Hematopoietic multipotent progenitor cell treated with erythropoietin and hydrocortisone succinate and interleukin-3 and kit ligand, for 4 days (in vitro differentiated cells): ENCODE results near the gene NRIP3.
A peak's percentile ranks its signal among the peaks of the same experiment; 100 is the strongest.

ENCODE experiments used
- DNase-seq: peaks from one replicate; pipeline ENCODE4 v3.0.0-alpha.2; 2015

NRIP3 gene

DNA sequence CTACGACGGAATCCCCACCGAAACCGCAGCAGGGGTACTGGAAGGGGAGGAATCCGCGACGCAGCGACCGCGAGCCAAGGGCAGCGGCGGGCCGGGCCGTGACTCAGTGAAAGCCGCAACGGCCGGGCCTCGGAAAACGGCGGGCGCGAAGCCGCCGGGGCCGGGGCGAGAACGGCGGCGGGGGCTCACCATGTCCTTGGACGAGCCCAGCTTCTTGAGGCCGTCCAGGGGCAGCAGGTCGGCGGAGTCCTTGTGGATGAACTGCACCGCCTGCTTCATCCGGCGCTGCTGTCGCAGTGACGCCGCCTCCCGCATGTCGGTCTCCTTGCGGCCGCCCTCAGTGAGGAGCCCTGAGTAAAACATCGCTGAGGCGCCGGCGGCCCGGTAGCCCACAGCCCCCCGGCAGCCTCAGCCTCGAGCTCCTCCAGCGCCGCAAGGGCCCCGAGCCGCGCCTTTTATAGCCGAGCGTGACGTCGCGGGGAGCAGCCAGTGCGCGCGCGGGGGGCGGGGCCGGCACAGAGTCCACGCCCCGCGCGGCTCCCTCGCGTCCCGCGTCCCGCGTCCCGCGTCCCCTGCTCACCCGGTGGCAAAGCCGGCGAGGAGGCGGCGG lies at the start of gene NRIP3:
TSS of gene NRIP3 (minus strand) at position 429 of the 610 bp plus-strand sequence. CDS start at position 363, 66 bp downstream.
- DNase-seq: peak; percentile 80

DNA sequence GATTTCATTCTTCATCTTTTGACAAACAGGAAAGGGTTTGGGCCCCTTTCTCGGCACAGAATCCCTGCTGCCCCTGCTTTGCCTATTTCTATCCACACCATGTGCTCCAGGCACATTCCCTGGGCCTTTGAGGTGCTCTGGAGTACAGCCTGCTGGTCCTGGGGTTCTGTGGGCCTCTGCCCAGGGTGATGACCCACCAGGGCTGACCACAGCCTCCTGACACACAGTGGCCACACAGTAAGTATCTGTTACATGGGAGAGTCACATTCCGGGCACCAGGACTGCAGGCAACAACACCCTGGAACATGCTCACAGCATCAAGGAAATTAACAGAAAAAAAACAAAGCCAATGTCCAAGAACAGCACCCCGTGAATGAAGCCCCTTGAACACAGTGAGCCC lies 48.5 kb upstream of the NRIP3 start:
- DNase-seq: no peak

DNA sequence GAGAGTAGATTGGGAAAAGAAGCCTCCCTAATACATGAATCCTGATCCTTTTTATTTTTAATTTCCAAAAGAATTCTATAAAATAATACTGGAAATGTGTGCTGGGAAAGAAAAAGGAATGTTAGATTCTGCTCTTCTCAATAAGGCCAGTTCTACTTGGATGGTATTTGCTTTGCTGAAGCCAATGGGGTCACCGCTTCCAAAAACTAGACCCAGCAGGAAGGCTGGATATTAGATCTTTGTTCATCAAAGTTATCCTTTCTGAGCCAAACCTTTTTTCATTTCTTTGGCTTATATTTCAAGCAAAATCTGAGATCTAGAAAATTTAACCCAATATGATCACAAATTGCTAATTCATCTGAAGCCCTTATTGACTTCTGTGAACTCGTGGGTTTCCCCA lies 46.2 kb upstream of the NRIP3 start:
- DNase-seq: no peak

GRCh38 chr11:9047964-9048523 lies 44.2 kb upstream of the NRIP3 start:
- DNase-seq: no peak

- no peak for DNase-seq
Measured at GRCh38 chr11:9046481-9046880, 42.7 kb upstream of the NRIP3 start.

DNA sequence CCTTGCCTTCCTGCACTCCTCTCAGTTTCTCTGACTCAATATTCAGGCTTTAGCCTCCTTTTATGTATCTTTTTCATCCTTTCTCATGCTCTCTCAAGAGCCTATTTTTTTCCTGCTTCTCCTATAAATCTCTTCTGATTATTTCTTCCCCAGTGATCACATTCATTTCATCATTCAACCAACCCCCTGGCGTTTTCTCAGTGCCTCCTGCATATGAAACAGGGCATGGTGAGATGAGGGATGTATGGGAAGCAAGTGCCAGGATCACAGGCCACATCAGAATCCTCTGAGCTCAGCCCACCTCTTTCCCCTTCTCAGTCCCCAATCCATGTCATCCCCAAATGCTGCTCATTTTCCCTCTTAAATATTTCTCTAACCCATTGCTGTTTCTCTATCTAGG lies 38.7 kb upstream of the NRIP3 start:
- DNase-seq: no peak

DNA sequence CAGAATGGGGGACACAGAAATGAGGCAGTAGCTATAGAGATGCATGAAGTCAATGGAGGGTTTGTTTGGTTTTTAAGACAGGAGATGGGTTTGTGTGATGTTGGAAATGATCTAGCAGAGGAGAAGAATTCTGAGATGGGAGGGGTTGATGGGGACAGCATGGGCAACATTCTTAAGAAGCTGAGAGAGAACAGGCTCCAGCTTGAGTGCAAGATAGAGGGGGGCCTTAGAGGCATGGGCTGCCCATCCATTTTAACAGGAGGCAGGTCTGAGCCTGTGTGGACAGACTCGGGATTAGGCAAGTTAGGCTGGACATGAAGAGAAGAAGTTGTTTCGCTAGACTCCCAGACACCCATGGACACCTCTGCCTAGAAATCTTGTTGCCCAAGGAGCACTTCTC lies 37.9 kb upstream of the NRIP3 start:
- no peak for DNase-seq

DNA sequence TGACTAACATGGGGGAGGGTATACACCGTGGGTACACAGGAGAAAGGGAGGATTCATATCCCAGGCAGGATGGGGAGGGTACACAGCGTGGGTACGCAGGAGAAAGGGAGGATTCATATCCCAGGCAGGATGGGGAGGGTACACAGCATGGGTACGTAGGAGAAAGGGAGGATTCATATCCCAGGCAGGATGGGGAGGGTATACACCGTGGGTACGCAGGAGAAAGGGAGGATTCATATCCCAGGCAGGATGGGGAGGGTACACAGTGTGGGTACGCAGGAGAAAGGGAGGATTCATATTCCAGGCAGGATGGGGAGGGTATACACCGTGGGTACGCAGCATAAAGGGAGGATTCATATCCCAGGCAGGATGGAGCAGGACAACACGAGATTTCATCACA lies 36.6 kb upstream of the NRIP3 start:
- no peak for DNase-seq

GRCh38 chr11:9039863-9040262 lies 36.1 kb upstream of the NRIP3 start:
- DNase-seq: no peak

DNA sequence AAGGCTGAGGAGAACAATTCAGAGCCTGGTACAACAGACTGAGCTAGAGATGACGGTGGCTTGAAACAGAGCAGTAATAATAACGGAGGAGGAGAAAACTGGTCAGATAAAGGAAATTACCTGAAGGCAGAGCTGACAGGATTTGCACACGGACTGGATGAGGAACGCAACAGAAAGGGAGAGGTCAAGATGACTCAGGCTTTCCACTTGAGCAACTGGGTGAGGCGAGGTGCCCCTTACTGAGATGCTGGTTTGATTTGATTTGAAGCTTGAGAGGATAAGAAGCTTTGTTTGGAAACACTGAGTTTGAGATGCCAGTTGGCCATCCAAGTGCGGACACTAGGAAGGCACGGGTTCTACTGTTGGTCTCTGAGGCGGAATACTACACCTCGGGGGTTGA lies 35.4 kb upstream of the NRIP3 start:
- DNase-seq: no peak

GRCh38 chr11:9038541-9038940 lies 34.7 kb upstream of the NRIP3 start:
- DNase-seq: peak; percentile 18

GRCh38 chr11:9037963-9038362 lies 34.2 kb upstream of the NRIP3 start:
- no peak for DNase-seq

DNA sequence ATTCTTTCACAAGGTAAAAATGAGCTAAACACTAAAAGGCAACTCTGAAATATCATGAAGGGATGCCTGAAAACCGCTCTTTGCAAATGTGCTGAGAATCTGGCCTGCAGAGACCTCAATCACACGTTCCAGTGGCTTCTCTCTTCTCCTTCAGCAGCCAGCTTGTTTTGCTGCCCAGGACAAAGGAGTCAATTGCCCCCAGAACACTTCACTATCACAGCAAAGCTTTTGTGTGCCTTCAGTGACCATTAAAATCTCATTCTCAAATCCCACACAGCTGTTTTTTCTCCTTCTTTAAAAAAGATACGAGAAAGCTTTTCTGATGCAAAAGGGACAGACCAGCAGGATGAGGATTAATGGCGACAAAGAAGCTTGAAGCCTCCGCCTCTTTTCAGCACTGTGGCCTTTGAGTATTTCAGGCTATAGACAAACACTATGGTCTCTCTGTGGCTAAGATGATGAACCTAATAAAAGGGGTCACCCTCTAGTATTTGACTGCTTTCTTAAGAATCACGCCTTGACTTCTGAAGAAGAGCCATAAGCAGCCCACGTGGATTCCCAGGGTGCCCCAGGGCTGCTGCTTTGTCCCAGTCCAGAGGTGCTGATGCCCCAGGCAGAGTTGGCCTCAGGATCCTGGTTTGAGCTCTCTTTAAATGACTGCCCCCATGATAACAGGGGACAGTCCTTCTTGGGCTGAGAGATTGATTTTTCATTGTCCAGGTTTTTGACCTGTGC lies 33.4 kb upstream of the NRIP3 start:
- no peak for DNase-seq

GRCh38 chr11:9030601-9031000 lies 26.8 kb upstream of the NRIP3 start:
- DNase-seq: no peak

DNA sequence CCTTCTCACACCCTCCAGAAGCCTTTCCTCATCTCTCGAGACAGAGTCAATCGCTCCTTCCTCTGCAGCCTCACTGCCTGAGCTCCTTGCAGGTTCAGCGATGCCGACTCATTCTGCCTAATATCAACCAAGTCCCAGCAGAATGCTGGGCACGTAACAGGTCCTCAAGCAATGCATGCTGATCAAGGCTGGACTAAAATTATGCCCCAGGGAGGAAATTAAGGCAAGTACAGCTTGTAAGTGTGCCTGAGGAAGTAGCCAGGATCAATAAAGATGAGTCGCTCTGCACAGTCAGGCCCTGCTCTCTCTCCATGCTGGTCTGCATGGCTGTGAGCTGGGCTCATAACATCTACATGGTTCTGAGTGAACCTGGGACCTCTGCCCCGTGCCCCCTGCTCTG lies 25.6 kb upstream of the NRIP3 start:
- no peak for DNase-seq

- DNase-seq: no peak
Measured at GRCh38 chr11:9028581-9028980, 24.8 kb upstream of the NRIP3 start.

GRCh38 chr11:9025101-9025850 lies 21.5 kb upstream of the NRIP3 start:
- DNase-seq: no peak

DNA sequence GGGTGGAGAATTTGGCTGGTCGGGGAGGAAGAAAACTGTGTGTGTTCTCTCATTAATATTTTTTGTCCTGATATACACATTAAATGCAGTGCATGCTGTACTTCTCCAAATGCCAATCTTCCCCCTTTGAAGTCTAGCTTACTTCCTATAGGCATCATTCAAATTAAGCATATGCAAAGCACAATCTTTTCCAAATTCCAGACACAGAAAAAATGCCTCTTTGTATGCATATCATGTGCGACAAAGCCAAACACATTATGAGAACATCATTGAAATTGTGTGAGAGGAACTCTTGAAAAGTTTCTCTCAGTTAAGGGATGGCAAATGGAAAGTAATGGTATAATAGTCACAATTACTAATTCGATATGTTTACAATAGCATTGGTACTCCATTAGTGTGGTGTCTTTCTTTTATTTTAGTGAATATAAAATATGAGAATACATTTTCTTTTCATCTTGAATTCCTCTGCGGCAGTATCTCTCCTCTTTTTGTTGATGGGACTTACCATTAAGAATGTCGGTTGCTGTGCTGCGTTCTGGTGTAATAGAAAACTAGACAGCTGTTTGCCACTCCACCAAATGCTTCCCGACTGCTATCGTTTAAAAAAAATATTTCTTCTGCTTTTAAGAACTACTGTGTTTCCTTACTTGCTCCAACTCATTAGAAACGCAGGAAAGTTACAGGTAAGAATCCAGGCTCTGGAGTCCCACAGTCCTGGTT lies 19.3 kb upstream of the NRIP3 start:
- no peak for DNase-seq

- DNase-seq: no peak
Measured at GRCh38 chr11:9020916-9021315, 17.1 kb upstream of the NRIP3 start.

- no peak for DNase-seq
Measured at GRCh38 chr11:9019861-9020260, 16.1 kb upstream of the NRIP3 start.

DNA sequence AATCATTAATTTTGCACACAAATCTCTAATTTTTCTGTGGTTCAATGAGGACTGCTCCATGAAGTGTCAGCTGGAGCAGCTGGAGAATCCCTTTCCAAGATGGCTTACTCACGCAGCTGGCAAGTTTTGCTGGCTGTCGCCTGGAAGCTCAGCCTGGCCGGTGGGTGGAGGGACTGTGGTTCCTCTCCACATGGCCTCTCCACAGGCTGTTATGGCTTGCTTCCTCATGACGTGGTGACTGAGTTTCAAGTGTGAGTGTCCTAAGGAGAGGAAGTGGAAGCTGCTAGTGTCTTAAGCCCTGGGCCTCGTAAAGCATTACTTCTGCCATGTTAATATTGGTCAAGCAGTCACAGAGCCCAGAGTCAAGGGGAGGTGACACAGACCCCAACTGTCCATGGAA lies 14.0 kb upstream of the NRIP3 start:
- peak; percentile 53 for DNase-seq

DNA sequence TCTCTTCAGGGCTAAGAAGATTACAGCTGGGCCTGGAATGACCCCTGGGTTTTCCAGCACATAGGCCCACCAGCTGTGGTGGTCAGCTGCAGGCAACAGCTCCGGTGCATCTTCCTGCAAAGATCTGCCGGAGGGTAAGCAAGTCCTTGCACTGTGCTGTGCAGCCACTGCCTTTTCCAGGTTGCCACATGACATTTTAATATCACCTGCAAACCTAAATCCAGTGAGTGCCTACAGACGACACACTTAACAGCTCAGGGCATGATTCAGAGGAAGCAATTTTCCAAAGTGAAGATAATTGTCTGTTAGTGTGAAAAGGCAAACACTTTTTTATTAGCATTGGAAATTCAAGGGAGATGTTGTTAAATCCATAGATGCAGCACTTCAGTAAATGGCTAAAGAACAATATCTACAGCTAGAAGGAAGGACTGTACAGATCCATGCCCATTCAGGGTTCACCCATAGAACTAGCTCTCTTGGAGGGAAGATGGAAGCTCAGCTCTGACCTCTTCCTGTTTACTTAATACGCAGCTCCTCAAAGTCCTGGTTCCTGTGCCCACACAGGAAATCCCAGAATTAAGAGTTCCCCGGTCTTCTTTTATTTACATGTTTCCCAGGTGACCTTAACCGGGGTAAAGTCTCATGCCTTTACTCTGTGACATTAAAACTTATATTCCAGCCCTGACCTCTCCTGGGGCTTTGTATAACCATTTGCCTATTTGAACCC lies 13.3 kb upstream of the NRIP3 start:
- DNase-seq: no peak
